ENCODE results near the gene LRG1. TPM values are rescaled to one million over a fixed set of nuclear protein-coding genes. Genes with fewer than 3 reads are reported as not detected.
A peak's percentile ranks its signal among the peaks of the same experiment; 100 is the strongest.

Gene LRG1
- total and polyA plus RNA-seq, 2 of the 13 experiments (the other 11 are each of a cell fraction or from before 2014, with no cell fraction given), result 12.0 to 39.3 TPM

- TF ChIP-seq ARID5B (CRISPR knock-in tag; IDR thresholded peaks at IDR 0.05), result 0 out of 2 replicates have a peak, but pooled peaks have one; percentile 35
- TF ChIP-seq, protein P1, sequence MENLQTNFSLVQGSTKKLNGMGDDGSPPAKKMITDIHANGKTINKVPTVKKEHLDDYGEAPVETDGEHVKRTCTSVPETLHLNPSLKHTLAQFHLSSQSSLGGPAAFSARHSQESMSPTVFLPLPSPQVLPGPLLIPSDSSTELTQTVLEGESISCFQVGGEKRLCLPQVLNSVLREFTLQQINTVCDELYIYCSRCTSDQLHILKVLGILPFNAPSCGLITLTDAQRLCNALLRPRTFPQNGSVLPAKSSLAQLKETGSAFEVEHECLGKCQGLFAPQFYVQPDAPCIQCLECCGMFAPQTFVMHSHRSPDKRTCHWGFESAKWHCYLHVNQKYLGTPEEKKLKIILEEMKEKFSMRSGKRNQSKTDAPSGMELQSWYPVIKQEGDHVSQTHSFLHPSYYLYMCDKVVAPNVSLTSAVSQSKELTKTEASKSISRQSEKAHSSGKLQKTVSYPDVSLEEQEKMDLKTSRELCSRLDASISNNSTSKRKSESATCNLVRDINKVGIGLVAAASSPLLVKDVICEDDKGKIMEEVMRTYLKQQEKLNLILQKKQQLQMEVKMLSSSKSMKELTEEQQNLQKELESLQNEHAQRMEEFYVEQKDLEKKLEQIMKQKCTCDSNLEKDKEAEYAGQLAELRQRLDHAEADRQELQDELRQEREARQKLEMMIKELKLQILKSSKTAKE (CRISPR knock-in tag; IDR thresholded peaks at IDR 0.05; ENCODE audit: borderline replicate concordance), result no peak
- TF ChIP-seq, protein P2, sequence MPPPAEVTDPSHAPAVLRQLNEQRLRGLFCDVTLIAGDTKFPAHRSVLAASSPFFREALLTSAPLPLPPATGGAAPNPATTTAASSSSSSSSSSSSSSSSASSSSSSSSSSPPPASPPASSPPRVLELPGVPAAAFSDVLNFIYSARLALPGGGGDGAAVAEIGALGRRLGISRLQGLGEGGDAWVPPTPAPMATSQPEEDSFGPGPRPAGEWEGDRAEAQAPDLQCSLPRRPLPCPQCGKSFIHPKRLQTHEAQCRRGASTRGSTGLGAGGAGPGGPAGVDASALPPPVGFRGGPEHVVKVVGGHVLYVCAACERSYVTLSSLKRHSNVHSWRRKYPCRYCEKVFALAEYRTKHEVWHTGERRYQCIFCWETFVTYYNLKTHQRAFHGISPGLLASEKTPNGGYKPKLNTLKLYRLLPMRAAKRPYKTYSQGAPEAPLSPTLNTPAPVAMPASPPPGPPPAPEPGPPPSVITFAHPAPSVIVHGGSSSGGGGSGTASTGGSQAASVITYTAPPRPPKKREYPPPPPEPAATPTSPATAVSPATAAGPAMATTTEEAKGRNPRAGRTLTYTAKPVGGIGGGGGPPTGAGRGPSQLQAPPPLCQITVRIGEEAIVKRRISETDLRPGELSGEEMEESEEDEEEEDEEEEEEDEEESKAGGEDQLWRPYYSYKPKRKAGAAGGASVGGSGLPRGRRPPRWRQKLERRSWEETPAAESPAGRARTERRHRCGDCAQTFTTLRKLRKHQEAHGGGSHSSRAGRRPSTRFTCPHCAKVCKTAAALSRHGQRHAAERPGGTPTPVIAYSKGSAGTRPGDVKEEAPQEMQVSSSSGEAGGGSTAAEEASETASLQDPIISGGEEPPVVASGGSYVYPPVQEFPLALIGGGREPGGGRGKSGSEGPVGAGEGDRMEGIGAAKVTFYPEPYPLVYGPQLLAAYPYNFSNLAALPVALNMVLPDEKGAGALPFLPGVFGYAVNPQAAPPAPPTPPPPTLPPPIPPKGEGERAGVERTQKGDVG (CRISPR knock-in tag; IDR thresholded peaks at IDR 0.05; ENCODE audit: borderline replicate concordance), result no peak
- no peak for TF ChIP-seq POGZ (CRISPR knock-in tag; IDR thresholded peaks at IDR 0.05)
- no peak for TF ChIP-seq ZBTB38 (CRISPR knock-in tag; IDR thresholded peaks at IDR 0.05)
- TF ChIP-seq ZNF263 (CRISPR knock-in tag; IDR thresholded peaks at IDR 0.05), result peak; percentile 41; the same call in 1 of the 2 replicates
- TF ChIP-seq, protein P3, sequence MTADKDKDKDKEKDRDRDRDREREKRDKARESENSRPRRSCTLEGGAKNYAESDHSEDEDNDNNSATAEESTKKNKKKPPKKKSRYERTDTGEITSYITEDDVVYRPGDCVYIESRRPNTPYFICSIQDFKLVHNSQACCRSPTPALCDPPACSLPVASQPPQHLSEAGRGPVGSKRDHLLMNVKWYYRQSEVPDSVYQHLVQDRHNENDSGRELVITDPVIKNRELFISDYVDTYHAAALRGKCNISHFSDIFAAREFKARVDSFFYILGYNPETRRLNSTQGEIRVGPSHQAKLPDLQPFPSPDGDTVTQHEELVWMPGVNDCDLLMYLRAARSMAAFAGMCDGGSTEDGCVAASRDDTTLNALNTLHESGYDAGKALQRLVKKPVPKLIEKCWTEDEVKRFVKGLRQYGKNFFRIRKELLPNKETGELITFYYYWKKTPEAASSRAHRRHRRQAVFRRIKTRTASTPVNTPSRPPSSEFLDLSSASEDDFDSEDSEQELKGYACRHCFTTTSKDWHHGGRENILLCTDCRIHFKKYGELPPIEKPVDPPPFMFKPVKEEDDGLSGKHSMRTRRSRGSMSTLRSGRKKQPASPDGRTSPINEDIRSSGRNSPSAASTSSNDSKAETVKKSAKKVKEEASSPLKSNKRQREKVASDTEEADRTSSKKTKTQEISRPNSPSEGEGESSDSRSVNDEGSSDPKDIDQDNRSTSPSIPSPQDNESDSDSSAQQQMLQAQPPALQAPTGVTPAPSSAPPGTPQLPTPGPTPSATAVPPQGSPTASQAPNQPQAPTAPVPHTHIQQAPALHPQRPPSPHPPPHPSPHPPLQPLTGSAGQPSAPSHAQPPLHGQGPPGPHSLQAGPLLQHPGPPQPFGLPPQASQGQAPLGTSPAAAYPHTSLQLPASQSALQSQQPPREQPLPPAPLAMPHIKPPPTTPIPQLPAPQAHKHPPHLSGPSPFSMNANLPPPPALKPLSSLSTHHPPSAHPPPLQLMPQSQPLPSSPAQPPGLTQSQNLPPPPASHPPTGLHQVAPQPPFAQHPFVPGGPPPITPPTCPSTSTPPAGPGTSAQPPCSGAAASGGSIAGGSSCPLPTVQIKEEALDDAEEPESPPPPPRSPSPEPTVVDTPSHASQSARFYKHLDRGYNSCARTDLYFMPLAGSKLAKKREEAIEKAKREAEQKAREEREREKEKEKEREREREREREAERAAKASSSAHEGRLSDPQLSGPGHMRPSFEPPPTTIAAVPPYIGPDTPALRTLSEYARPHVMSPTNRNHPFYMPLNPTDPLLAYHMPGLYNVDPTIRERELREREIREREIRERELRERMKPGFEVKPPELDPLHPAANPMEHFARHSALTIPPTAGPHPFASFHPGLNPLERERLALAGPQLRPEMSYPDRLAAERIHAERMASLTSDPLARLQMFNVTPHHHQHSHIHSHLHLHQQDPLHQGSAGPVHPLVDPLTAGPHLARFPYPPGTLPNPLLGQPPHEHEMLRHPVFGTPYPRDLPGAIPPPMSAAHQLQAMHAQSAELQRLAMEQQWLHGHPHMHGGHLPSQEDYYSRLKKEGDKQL (CRISPR knock-in tag; IDR thresholded peaks at IDR 0.05; ENCODE audit: low read depth), result no peak
- no peak for TF ChIP-seq ZNF790 (CRISPR knock-in tag; IDR thresholded peaks at IDR 0.05; ENCODE audit: borderline replicate concordance)
- TF ChIP-seq, protein P4, sequence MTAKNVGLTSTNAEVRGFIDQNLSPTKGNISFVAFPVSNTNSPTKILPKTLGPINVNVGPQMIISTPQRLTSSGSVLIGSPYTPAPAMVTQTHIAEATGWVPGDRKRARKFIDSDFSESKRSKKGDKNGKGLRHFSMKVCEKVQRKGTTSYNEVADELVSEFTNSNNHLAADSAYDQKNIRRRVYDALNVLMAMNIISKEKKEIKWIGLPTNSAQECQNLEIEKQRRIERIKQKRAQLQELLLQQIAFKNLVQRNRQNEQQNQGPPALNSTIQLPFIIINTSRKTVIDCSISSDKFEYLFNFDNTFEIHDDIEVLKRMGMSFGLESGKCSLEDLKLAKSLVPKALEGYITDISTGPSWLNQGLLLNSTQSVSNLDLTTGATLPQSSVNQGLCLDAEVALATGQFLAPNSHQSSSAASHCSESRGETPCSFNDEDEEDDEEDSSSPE (CRISPR knock-in tag; IDR thresholded peaks at IDR 0.05), result no peak
Observed at GRCh38 chr19:4580021-4580901, 40.4 kb upstream of the LRG1 start (continued).
